Measurements from ENCODE around the gene CARNS1. TPM values are rescaled to one million over a fixed set of nuclear protein-coding genes. Genes with fewer than 3 reads are reported as not detected.

Gene CARNS1
- total and polyA plus RNA-seq, 2 of the 13 experiments (the other 11 are each of a cell fraction or from before 2014, with no cell fraction given) = not detected

DNA sequence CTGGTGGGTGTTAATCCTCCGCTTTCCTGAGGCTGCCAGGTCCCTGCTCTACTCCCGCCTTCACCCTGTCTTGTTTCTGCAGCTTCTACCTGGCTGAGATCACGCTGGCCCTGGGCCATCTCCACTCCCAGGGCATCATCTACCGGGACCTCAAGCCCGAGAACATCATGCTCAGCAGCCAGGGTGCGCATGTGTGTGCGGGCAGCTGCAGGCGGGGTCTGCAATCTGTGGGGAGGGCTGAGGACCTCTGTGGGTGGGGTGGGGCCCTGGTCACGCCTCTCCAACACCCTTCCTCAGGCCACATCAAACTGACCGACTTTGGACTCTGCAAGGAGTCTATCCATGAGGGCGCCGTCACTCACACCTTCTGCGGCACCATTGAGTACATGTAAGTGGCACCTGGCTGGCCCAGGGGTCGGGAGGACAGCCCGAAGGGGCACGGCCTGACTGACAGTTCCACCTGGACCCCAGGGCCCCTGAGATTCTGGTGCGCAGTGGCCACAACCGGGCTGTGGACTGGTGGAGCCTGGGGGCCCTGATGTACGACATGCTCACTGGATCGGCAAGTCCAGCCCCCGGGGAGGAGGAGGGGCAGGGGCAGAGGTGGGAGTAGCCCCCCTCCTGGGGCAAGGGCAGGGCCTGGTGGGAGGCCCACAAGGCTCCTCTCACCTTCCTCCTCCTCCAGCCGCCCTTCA is 17.3 kb downstream of the CARNS1 start:
- WGBS (ENCODE audit: low lambda C conversion rate) = 99% methylated on average over 10 of the region's 22 CpGs

GRCh38 chr11:67433536-67434394 is 18.3 kb downstream of the CARNS1 start:
- POLR2A ChIA-PET = no interaction called here
- Histone ChIP-seq H3K27ac (ENCODE audit: extremely low read length, insufficient read depth, low read length) (no peak overlapping the region), H4K20me1 (ENCODE audit: insufficient read depth, low read length) (no peaks in the 10 kb centered on the region), H3K4me3 (replicated peaks in 1 of 3; ENCODE audit: insufficient read depth in 1 of 3, low read depth in 2 of 3, low read length in 3 of 3) (no peak overlapping the region), H3K27me3 (ENCODE audit: control insufficient read depth in 1 of 2, insufficient read depth in 2 of 2, low read length in 2 of 2) (no peaks in the 10 kb centered on the region; a peak in 1 of 5 replicates), H2AFZ (ENCODE audit: low read length) (no peak overlapping the region), H3K36me3 (replicated peaks in 1 of 2; ENCODE audit: control insufficient read depth in 1 of 2, insufficient read depth in 2 of 2, low read length in 2 of 2) (peaks cover 15 to 28% of the 10 kb centered on the region in 2 experiments; a peak in 4 of 5 replicates), H3K9me3 (ENCODE audit: low read length) (no peaks in the 10 kb centered on the region), H3K4me1 (ENCODE audit: insufficient read depth, low read length) (peaks cover 11% of the 10 kb centered on the region), H3K79me2 (ENCODE audit: insufficient read depth, low read length) (peaks cover 8% of the 10 kb centered on the region), H3K4me2 (ENCODE audit: low read depth, low read length) (no peak overlapping the region), H3K9ac (ENCODE audit: insufficient read depth, low read depth, low read length) (no peak overlapping the region)
- no peak for ATAC-seq
- FAIRE-seq = no peak
- in situ Hi-C loops (cut with HindIII; ENCODE audit: extremely low pct_ligation_motif_present, low pct_unique_long_range_greater_than_20kb) = no loop called here
- TF ChIP-seq POLR2G (IDR thresholded peaks at IDR 0.05; ENCODE audit: low read depth, low read length) (peak; percentile 39; the same call in 1 of the 2 replicates), MTF1 (CRISPR knock-in tag; IDR thresholded peaks at IDR 0.05) (no peak), AGO1 (IDR thresholded peaks at IDR 0.05; ENCODE audit: low read depth, low read length, poor library complexity, severe bottlenecking) (peak; percentile 62)
- WGBS (ENCODE audit: low lambda C conversion rate) = 97% methylated on average over 15 of the region's 22 CpGs
- DNase-seq (ENCODE audit: low spot score) = no peak
- BruUV-seq (replicated peaks) = no TSS peak
- intact Hi-C loops (cut with micrococcal nuclease; ENCODE audit: unreplicated experiment) = no loop called here
- CTCF ChIA-PET (ENCODE audit: low intra/inter-chr PET ratio, low total read pairs) = no interaction called here

More for the DNA sequence above, 17.3 kb downstream of the CARNS1 start:
- POLR2A ChIA-PET = no interaction called here
- H3K79me2 ChIP-seq (ENCODE audit: insufficient read depth, low read length) = peaks cover 13% of the 10 kb centered on the region
- in situ Hi-C loops (cut with HindIII; ENCODE audit: extremely low pct_ligation_motif_present, low pct_unique_long_range_greater_than_20kb) = no loop called here
- TF ChIP-seq TRIM24 (CRISPR knock-in tag; IDR thresholded peaks at IDR 0.05) = no peak
- 0 out of 2 replicates have a peak, but pooled peaks have one; percentile 41 for TF ChIP-seq RBFOX2 (IDR thresholded peaks at IDR 0.05; ENCODE audit: low read depth, low read length)
- no TSS peak for BruUV-seq (replicated peaks)
- no peaks in the 10 kb centered on the region for H3K9me3 ChIP-seq (ENCODE audit: low read length)
- intact Hi-C loops (cut with micrococcal nuclease; ENCODE audit: unreplicated experiment) = no loop called here
- ATAC-seq = no peak
- no peak overlapping the region for H2AFZ ChIP-seq (ENCODE audit: low read length)
- no peak overlapping the region for H3K27ac ChIP-seq (ENCODE audit: extremely low read length, insufficient read depth, low read length)
- CTCF ChIA-PET (ENCODE audit: low intra/inter-chr PET ratio, low total read pairs) = no interaction called here
- DNase-seq (ENCODE audit: low spot score) = no peak
- H3K9ac ChIP-seq (ENCODE audit: insufficient read depth, low read depth, low read length) = no peak overlapping the region
- peaks cover 15 to 28% of the 10 kb centered on the region in 2 experiments; a peak in 4 of 5 replicates for H3K36me3 ChIP-seq (replicated peaks in 1 of 2; ENCODE audit: control insufficient read depth in 1 of 2, insufficient read depth in 2 of 2, low read length in 2 of 2)
- no peak overlapping the region for H3K4me2 ChIP-seq (ENCODE audit: low read depth, low read length)
- no peaks in the 10 kb centered on the region for H4K20me1 ChIP-seq (ENCODE audit: insufficient read depth, low read length)
- H3K27me3 ChIP-seq (ENCODE audit: control insufficient read depth in 1 of 2, insufficient read depth in 2 of 2, low read length in 2 of 2) = no peaks in the 10 kb centered on the region; a peak in 1 of 5 replicates
- no peak overlapping the region for H3K4me3 ChIP-seq (replicated peaks in 1 of 3; ENCODE audit: insufficient read depth in 1 of 3, low read depth in 2 of 3, low read length in 3 of 3)
- no peak for FAIRE-seq
- peaks cover 12% of the 10 kb centered on the region for H3K4me1 ChIP-seq (ENCODE audit: insufficient read depth, low read length)
